ENCODE data around the gene FAM118B.

FAM118B gene

GRCh38 chr11:126263489-126263888 is 51.9 kb downstream of the FAM118B start:
- 0 out of 2 replicates have a peak overlapping the region, but pooled peaks have one; percentile 2 for H3K27ac ChIP-seq
- no peak for TF ChIP-seq ZFX (IDR thresholded peaks at IDR 0.05; ENCODE audit: borderline replicate concordance)
- TF ChIP-seq, protein P1, sequence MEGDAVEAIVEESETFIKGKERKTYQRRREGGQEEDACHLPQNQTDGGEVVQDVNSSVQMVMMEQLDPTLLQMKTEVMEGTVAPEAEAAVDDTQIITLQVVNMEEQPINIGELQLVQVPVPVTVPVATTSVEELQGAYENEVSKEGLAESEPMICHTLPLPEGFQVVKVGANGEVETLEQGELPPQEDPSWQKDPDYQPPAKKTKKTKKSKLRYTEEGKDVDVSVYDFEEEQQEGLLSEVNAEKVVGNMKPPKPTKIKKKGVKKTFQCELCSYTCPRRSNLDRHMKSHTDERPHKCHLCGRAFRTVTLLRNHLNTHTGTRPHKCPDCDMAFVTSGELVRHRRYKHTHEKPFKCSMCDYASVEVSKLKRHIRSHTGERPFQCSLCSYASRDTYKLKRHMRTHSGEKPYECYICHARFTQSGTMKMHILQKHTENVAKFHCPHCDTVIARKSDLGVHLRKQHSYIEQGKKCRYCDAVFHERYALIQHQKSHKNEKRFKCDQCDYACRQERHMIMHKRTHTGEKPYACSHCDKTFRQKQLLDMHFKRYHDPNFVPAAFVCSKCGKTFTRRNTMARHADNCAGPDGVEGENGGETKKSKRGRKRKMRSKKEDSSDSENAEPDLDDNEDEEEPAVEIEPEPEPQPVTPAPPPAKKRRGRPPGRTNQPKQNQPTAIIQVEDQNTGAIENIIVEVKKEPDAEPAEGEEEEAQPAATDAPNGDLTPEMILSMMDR (IDR thresholded peaks at IDR 0.05): no peak

DNA sequence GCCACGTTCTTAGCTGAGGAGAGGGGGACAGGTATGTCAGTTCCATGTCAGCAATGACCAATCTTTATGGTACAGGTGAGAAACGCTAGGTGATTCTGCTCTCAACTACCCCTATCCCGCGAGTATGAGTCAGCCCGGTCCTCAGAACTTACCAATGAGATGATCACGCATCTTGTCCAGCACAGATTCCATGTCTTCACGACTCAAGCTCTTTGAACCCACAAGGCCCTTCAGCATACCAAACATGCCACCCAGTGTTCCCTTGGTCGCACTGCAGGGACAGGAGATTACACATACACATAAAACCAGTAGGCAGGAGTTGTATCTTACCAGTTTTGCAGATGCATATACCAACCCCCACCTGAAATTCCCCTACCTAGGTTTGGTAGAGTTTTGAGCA is 54.2 kb downstream of the FAM118B start:
- TF ChIP-seq, protein P1 (IDR thresholded peaks at IDR 0.05): no peak
- TF ChIP-seq ZFX (IDR thresholded peaks at IDR 0.05; ENCODE audit: borderline replicate concordance): no peak
- H3K27ac ChIP-seq: no peak overlapping the region

DNA sequence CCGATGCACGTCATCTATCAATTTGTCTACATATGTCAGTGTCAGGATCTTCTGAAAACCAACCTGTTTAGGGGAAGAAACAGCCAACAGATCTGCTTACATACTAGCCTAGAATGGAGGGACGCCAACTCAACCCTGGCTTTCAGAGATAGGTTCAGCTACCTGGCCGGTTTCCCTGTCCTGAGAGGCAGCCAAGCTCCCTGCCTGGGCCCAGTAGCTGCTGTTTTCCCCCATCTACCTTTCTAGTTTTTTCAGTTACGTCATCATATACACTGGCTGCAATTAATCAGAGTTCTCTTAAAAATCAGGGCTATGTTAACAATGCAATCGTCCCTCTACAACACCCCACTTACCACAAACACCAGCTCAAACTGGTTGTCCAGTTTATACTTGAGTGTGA is 56.1 kb downstream of the FAM118B start:
- TF ChIP-seq, protein P1 (IDR thresholded peaks at IDR 0.05): no peak
- TF ChIP-seq ZFX (IDR thresholded peaks at IDR 0.05; ENCODE audit: borderline replicate concordance): no peak
- peak overlapping the region; percentile 80 for H3K27ac ChIP-seq

DNA sequence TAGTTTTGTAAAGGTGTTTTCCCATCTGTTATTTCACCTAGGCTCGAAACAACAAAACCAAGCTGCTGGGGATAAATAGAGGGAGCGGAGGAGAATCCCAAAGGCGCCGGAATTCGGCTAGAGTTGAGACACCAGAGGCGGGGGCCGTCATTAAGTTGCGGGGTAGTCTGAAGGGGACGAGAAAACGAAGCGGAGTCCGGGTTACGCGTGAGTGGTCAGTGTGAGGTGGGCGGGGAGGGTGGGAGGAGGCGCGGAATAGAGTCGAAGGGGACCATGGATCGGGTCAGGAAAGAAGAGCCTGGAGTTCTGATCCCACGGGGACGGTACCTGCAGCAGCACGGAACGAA is 56.8 kb downstream of the FAM118B start:
- H3K27ac ChIP-seq: peak overlapping the region; percentile 80
- TF ChIP-seq ZFX (IDR thresholded peaks at IDR 0.05; ENCODE audit: borderline replicate concordance): no peak
- TF ChIP-seq, protein P1 (IDR thresholded peaks at IDR 0.05): no peak

GRCh38 chr11:126268708-126269579 is 57.4 kb downstream of the FAM118B start, which contains the start of the genes FOXRED1 and SRPRA:
Gene FOXRED1 (plus strand): TSS chr11:126269154. CDS start chr11:126269207, 53 bp downstream.
Gene SRPRA (minus strand): TSS chr11:126268895. CDS start chr11:126268804, 91 bp downstream.
- TF ChIP-seq ZFX (IDR thresholded peaks at IDR 0.05; ENCODE audit: borderline replicate concordance): no peak
- TF ChIP-seq, protein P1 (IDR thresholded peaks at IDR 0.05): no peak
- H3K27ac ChIP-seq: peak within 1 kb of the TSS; percentile 80

DNA sequence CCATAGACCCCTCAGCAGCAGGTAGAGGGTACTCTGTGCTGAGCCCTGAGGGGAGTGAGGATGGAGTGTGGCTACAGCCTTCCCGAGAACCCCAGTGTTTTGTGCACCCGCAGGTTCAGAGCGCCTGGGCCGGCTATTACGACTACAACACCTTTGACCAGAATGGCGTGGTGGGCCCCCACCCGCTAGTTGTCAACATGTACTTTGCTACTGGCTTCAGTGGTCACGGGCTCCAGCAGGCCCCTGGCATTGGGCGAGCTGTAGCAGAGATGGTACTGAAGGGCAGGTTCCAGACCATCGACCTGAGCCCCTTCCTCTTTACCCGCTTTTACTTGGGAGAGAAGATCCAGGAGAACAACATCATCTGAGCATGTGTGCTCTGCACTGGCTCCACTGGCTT is 65.7 kb downstream of the FAM118B start:
- peak overlapping the region; percentile 99 for H3K27ac ChIP-seq
- TF ChIP-seq, protein P1 (IDR thresholded peaks at IDR 0.05): no peak
- no peak for TF ChIP-seq ZFX (IDR thresholded peaks at IDR 0.05; ENCODE audit: borderline replicate concordance)

DNA sequence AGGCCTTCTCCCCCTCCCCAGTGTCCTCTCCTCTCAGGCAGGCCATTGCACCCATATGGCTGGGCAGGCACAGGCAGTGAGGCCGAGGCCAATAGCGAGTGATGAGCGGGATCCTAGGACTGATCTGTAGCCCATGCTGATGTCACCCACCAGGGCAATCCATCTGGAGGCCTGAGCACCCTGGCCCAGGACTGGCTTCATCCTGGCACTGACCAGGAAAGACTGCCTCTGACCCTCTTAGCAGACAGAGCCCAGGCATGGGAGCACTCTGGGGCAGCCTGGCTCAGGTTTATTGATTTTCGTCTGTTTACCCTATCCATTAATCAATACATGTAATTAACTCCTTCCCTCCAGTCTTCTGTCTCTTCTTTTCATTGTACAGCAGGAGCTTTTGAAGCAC is 66.2 kb downstream of the FAM118B start:
- TF ChIP-seq, protein P1 (IDR thresholded peaks at IDR 0.05): no peak
- TF ChIP-seq ZFX (IDR thresholded peaks at IDR 0.05; ENCODE audit: borderline replicate concordance): no peak
- peak overlapping the region; percentile 99 for H3K27ac ChIP-seq

Measured in 22Rv1 (cell line).